ENCODE data around the gene SLC4A2.

SLC4A2 gene

DNA sequence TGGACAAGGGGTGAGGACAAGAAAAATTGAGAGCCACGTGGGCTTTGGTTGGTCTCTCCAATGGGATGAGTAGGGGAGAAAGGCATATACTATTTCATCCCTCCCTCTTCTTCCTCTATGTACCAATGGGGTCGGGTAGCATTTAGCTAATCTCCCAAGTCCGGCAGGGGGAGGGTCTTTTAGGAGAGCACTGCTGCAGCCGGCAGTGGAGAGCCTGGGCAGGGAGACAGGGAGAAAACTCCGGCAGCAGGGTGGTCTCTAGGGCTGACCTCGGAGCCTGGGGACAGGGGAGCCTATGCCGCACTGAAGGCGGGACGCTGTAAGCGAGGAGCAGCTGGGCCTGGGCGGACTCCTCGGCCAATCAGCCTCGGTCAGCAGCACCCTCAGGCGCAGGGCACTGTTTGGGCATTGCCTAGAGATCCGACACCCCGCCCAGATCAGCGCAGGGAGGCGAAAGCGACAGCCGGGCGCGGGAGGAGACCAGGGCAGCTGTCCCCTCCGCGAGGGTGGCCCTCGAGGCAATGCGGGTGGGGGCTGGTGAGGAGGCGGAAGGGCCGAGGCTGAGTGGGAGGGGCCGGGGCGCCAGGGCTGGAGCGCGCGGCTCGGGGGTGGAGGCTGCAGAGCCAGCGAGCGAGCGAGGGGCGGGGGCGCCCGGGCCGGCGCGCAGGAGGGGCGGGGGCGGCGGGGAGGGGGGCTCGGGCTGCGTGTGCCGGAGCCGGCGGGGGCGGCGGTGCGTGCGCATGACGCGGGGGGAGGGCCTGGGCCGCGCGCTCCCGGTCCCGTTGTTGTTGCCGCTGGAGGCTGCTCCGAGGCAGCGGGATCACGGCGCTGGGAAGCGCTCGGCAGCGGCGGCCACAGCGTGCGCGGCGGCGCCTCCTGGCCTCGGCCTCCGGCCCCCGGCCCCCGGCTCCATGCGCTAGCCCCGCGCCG is 26.6 kb downstream of the SLC4A2 start, which contains the start of gene AGAP3 (continued):
- TF ChIP-seq, protein P1, sequence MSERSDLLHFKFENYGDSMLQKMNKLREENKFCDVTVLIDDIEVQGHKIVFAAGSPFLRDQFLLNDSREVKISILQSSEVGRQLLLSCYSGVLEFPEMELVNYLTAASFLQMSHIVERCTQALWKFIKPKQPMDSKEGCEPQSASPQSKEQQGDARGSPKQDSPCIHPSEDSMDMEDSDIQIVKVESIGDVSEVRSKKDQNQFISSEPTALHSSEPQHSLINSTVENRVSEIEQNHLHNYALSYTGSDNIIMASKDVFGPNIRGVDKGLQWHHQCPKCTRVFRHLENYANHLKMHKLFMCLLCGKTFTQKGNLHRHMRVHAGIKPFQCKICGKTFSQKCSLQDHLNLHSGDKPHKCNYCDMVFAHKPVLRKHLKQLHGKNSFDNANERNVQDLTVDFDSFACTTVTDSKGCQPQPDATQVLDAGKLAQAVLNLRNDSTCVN (tag by site-specific recombination; optimal IDR thresholded peaks at IDR 0.05) = peak; percentile 77
- TF ChIP-seq GLI4 (tag by site-specific recombination; IDR thresholded peaks at IDR 0.05) = no peak
- TF ChIP-seq, protein P2, sequence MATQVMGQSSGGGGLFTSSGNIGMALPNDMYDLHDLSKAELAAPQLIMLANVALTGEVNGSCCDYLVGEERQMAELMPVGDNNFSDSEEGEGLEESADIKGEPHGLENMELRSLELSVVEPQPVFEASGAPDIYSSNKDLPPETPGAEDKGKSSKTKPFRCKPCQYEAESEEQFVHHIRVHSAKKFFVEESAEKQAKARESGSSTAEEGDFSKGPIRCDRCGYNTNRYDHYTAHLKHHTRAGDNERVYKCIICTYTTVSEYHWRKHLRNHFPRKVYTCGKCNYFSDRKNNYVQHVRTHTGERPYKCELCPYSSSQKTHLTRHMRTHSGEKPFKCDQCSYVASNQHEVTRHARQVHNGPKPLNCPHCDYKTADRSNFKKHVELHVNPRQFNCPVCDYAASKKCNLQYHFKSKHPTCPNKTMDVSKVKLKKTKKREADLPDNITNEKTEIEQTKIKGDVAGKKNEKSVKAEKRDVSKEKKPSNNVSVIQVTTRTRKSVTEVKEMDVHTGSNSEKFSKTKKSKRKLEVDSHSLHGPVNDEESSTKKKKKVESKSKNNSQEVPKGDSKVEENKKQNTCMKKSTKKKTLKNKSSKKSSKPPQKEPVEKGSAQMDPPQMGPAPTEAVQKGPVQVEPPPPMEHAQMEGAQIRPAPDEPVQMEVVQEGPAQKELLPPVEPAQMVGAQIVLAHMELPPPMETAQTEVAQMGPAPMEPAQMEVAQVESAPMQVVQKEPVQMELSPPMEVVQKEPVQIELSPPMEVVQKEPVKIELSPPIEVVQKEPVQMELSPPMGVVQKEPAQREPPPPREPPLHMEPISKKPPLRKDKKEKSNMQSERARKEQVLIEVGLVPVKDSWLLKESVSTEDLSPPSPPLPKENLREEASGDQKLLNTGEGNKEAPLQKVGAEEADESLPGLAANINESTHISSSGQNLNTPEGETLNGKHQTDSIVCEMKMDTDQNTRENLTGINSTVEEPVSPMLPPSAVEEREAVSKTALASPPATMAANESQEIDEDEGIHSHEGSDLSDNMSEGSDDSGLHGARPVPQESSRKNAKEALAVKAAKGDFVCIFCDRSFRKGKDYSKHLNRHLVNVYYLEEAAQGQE (tag by site-specific recombination; IDR thresholded peaks at IDR 0.05) = no peak; the same call in 1 of the 2 replicates
- peak; percentile 91 for TF ChIP-seq ZBTB8A (tag by site-specific recombination; IDR thresholded peaks at IDR 0.05)

DNA sequence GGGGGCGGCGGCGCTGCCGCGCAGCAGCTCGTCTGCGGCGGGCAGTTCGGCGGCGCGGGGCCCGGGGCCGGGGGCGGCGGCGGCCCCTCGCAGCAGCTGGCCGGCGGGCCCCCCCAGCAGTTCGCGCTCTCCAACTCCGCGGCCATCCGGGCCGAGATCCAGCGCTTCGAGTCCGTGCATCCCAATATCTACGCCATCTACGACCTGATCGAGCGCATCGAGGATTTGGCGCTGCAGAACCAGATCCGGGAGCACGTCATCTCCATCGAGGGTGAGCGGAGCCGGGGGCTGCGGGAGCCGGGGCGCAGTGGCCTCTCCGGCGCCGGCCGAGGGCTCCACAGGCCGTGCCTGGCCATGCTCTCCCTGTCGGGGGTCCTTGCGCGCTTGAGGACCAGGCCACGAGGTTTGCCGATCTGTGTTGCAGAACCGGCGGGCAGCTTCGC is 27.4 kb downstream of the SLC4A2 start:
- CTCF ChIA-PET = interaction anchor here (0.5 to 0.7 kb wide), 2 partner anchors 20 to 24 kb away, joined by 3 to 4 read pairs; no protein-coding TSS in a partner anchor
- TF ChIP-seq ZNF776 (tag by site-specific recombination; IDR thresholded peaks at IDR 0.05; ENCODE audit: borderline replicate concordance) (no peak), ZIC2 (tag by site-specific recombination; IDR thresholded peaks at IDR 0.05) (peak; percentile 39), ZNF2 (tag by site-specific recombination; IDR thresholded peaks at IDR 0.05) (peak; percentile 49; the same call in 1 of the 2 replicates), ZNF621 (tag by site-specific recombination; IDR thresholded peaks at IDR 0.05) (no peak), ZNF157 (tag by site-specific recombination; IDR thresholded peaks at IDR 0.05) (no peak), ZNF792 (tag by site-specific recombination; IDR thresholded peaks at IDR 0.05) (0 out of 2 replicates have a peak, but pooled peaks have one; percentile 33), ZNF169 (tag by site-specific recombination; IDR thresholded peaks at IDR 0.05) (no peak), ZSCAN23 (tag by site-specific recombination; IDR thresholded peaks at IDR 0.05) (no peak), ZNF658 (tag by site-specific recombination; IDR thresholded peaks at IDR 0.05) (no peak), SP2 (tag by site-specific recombination; IDR thresholded peaks at IDR 0.05) (no peak), GFI1B (tag by site-specific recombination; IDR thresholded peaks at IDR 0.05) (no peak), ZBTB8A (tag by site-specific recombination; IDR thresholded peaks at IDR 0.05) (no peak), ZNF121 (tag by site-specific recombination; IDR thresholded peaks at IDR 0.05) (no peak), TCF7L2 (IDR thresholded peaks at IDR 0.05; ENCODE audit: borderline replicate concordance, low read depth, low read length) (no peak), ZNF433 (tag by site-specific recombination; IDR thresholded peaks at IDR 0.05; ENCODE audit: low read depth) (no peak), ZNF324 (tag by site-specific recombination; IDR thresholded peaks at IDR 0.05) (0 out of 2 replicates have a peak, but pooled peaks have one; percentile 56), KLF7 (tag by site-specific recombination; IDR thresholded peaks at IDR 0.05; ENCODE audit: borderline replicate concordance) (0 out of 2 replicates have a peak, but pooled peaks have one; percentile 14), ZNF239 (tag by site-specific recombination; IDR thresholded peaks at IDR 0.05) (no peak), ZNF677 (tag by site-specific recombination; IDR thresholded peaks at IDR 0.05) (no peak), ZEB2 (tag by site-specific recombination; IDR thresholded peaks at IDR 0.05) (peak; percentile 43)
- TF ChIP-seq, protein P3, sequence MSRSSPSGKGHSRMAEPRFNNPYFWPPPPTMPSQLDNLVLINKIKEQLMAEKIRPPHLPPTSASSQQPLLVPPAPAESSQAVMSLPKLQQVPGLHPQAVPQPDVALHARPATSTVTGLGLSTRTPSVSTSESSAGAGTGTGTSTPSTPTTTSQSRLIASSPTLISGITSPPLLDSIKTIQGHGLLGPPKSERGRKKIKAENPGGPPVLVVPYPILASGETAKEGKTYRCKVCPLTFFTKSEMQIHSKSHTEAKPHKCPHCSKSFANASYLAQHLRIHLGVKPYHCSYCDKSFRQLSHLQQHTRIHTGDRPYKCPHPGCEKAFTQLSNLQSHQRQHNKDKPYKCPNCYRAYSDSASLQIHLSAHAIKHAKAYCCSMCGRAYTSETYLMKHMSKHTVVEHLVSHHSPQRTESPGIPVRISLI (tag by site-specific recombination; IDR thresholded peaks at IDR 0.05) = no peak
- TF ChIP-seq, protein P1 (tag by site-specific recombination; optimal IDR thresholded peaks at IDR 0.05) = no peak
- TF ChIP-seq, protein P4, sequence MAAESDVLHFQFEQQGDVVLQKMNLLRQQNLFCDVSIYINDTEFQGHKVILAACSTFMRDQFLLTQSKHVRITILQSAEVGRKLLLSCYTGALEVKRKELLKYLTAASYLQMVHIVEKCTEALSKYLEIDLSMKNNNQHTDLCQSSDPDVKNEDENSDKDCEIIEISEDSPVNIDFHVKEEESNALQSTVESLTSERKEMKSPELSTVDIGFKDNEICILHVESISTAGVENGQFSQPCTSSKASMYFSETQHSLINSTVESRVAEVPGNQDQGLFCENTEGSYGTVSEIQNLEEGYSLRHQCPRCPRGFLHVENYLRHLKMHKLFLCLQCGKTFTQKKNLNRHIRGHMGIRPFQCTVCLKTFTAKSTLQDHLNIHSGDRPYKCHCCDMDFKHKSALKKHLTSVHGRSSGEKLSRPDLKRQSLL (tag by site-specific recombination; IDR thresholded peaks at IDR 0.05) = peak; percentile 49; the same call in 1 of the 2 replicates

More for the DNA sequence above, 27.4 kb downstream of the SLC4A2 start:
- Histone ChIP-seq H3K27ac (ENCODE audit: extremely low read depth, low read depth, low read length) (peak overlapping the region; percentile 82), H3K4me1 (ENCODE audit: control insufficient read depth, insufficient read depth, low read length) (peaks cover 7% of the 10 kb centered on the region), H3K9me3 (ENCODE audit: control insufficient read depth, insufficient read depth, low read depth, low read length) (no peaks in the 10 kb centered on the region), H3K4me3 (ENCODE audit: low read depth, low read length) (peak overlapping the region; percentile 80), H3K36me3 (ENCODE audit: control insufficient read depth in 2 of 2, insufficient read depth in 1 of 2, low read length in 2 of 2) (peaks cover 0 to 22% of the 10 kb centered on the region in 2 experiments; a peak in 1 of 3 replicates)
- POLR2A ChIA-PET = interaction anchor here (1.8 kb wide), 1 partner anchor 22 kb away, joined by 4 read pairs; no protein-coding TSS in a partner anchor
